H9 (cell line): ENCODE measurements around the gene CPEB2. TPM values are rescaled to one million over a fixed set of nuclear protein-coding genes. Genes with fewer than 3 reads are reported as not detected.

Source experiments
- DNase-seq: peaks from one replicate; pipeline ENCODE4 v3.0.0-alpha.2; 2017
- H2AFZ ChIP-seq: one replicate; pipeline ENCODE4 v1.6.1; 2013; ENCODE audit warnings: mild to moderate bottlenecking, low read length, control low read depth, moderate library complexity
- H2AK5ac ChIP-seq: 2 replicates; pipeline ENCODE4 v1.6.1; 2013; ENCODE audit warnings: low read length, control low read depth, mixed read lengths; ENCODE audit not compliant: insufficient read length
- H2BK120ac ChIP-seq: one replicate; pipeline ENCODE4 v1.6.1; 2013; ENCODE audit warnings: low read depth, mild to moderate bottlenecking, low read length, control low read depth, inconsistent platforms; ENCODE audit not compliant: poor library complexity, severe bottlenecking
- H2BK12ac ChIP-seq: 2 replicates; pipeline ENCODE4 v1.6.1; 2013; ENCODE audit warnings: low read length, control low read depth, mixed read lengths, low read depth; ENCODE audit not compliant: insufficient read length
- H2BK15ac ChIP-seq: 2 replicates; pipeline ENCODE4 v1.6.1; 2013; ENCODE audit warnings: low read depth, low read length, control low read depth
- H2BK20ac ChIP-seq: one replicate; pipeline ENCODE4 v1.6.1; 2013; ENCODE audit warnings: low read depth, mild to moderate bottlenecking, low read length, control low read depth, inconsistent platforms; ENCODE audit not compliant: poor library complexity, severe bottlenecking
- H2BK5ac ChIP-seq: 2 replicates; pipeline ENCODE4 v1.6.1; 2013; ENCODE audit warnings: low read length, control low read depth, mixed read lengths; ENCODE audit not compliant: insufficient read length
- H3K14ac ChIP-seq: 2 replicates; pipeline ENCODE4 v1.6.1; 2013; ENCODE audit warnings: low read length, control low read depth; ENCODE audit not compliant: insufficient read depth
- H3K18ac ChIP-seq: 2 replicates; pipeline ENCODE4 v1.6.1; 2013; ENCODE audit warnings: low read depth, mild to moderate bottlenecking, mixed read lengths, low read length, control low read depth; ENCODE audit not compliant: insufficient read length
- H3K23ac ChIP-seq: 2 replicates; pipeline ENCODE4 v1.6.1; 2013; ENCODE audit warnings: low read length, control low read depth, mixed read lengths, low read depth; ENCODE audit not compliant: insufficient read length
- H3K23me2 ChIP-seq: 2 replicates; pipeline ENCODE4 v1.6.1; 2013; ENCODE audit warnings: low read depth, mild to moderate bottlenecking, mixed read lengths, low read length, control low read depth; ENCODE audit not compliant: insufficient read length, poor library complexity, severe bottlenecking
- H3K27ac ChIP-seq: 2 replicates; pipeline ENCODE4 v1.5.1; 2013; ENCODE audit warnings: low read length, control low read depth, mixed read lengths, low read depth; ENCODE audit not compliant: insufficient read length
- H3K27me3 ChIP-seq: 2 replicates; pipeline ENCODE4 v1.6.1; 2013; ENCODE audit warnings: low read length, control low read depth, inconsistent platforms; ENCODE audit not compliant: insufficient read depth
- H3K4ac ChIP-seq: 2 replicates; pipeline ENCODE4 v1.6.1; 2013; ENCODE audit warnings: low read depth, mild to moderate bottlenecking, control low read depth, inconsistent platforms, low read length, moderate library complexity
- H3K4me1 ChIP-seq: 2 replicates; pipeline ENCODE4 v1.6.1; 2013; ENCODE audit warnings: low read length, control low read depth, inconsistent platforms; ENCODE audit not compliant: insufficient read depth
- H3K4me2 ChIP-seq: 2 replicates; pipeline ENCODE4 v1.6.1; 2013; ENCODE audit warnings: low read length, control low read depth, mixed read lengths; ENCODE audit not compliant: insufficient read length, insufficient read depth
- H3K56ac ChIP-seq: 2 replicates; pipeline ENCODE4 v1.6.1; 2013; ENCODE audit warnings: low read depth, mild to moderate bottlenecking, mixed read lengths, low read length, control low read depth; ENCODE audit not compliant: insufficient read length
- H3K79me1 ChIP-seq: 2 replicates; pipeline ENCODE4 v1.6.1; 2013; ENCODE audit warnings: low read depth, mild to moderate bottlenecking, moderate library complexity, low read length, control low read depth, inconsistent platforms; ENCODE audit not compliant: insufficient read depth, poor library complexity, severe bottlenecking
- H3K79me2 ChIP-seq: 2 replicates; pipeline ENCODE4 v1.6.1; 2013; ENCODE audit warnings: low read length, control low read depth, inconsistent platforms; ENCODE audit not compliant: insufficient read depth
- H3K9ac ChIP-seq: 2 replicates; pipeline ENCODE4 v1.6.1; 2013; ENCODE audit warnings: low read length, control low read depth, mixed read lengths; ENCODE audit not compliant: insufficient read length; ENCODE audit errors: extremely low read depth
- H3K9me3 ChIP-seq: one replicate; pipeline ENCODE4 v1.6.1; 2013; ENCODE audit warnings: low read depth, low read length, inconsistent platforms; ENCODE audit not compliant: control insufficient read depth
- H3T11ph ChIP-seq: one replicate; pipeline ENCODE4 v1.6.1; 2013; ENCODE audit warnings: mild to moderate bottlenecking, low read length, control low read depth, inconsistent platforms
- H4K20me1 ChIP-seq: one replicate; pipeline ENCODE4 v1.6.1; 2013; ENCODE audit not compliant: control insufficient read depth, insufficient read length, insufficient read depth
- H4K5ac ChIP-seq: 2 replicates; pipeline ENCODE4 v1.6.1; 2013; ENCODE audit warnings: low read depth, mild to moderate bottlenecking, mixed read lengths, low read length, control low read depth; ENCODE audit not compliant: insufficient read length
- H4K8ac ChIP-seq: replicated peaks from 2 replicates; pipeline ENCODE4 v1.6.1; 2013; ENCODE audit warnings: low read length, control low read depth, mixed read lengths, low read depth; ENCODE audit not compliant: insufficient read length
- H4K91ac ChIP-seq: 2 replicates; pipeline ENCODE4 v1.6.1; 2013; ENCODE audit warnings: low read depth, mild to moderate bottlenecking, moderate library complexity, mixed read lengths, low read length, control low read depth; ENCODE audit not compliant: insufficient read length
- H3K27ac Mint-ChIP-seq, 3 experiments: 2 replicates in 2 of 3; 3 replicates in 1 of 3; pipeline ENCODE4 v1.8.0; 2020 to 2021; ENCODE audit warnings: mixed read lengths in 3 of 3, mild to moderate bottlenecking in 1 of 3, moderate library complexity in 1 of 3
- H3K27me3 Mint-ChIP-seq: 2 replicates; pipeline ENCODE4 v1.8.0; 2021; ENCODE audit warnings: low read depth, mild to moderate bottlenecking, moderate library complexity, mixed read lengths
- H3K36me3 Mint-ChIP-seq, 3 experiments: 2 replicates in 2 of 3; 3 replicates in 1 of 3; pipeline ENCODE4 v1.8.0; 2020 to 2021; ENCODE audit warnings: low read depth in 3 of 3, mixed read lengths in 3 of 3; ENCODE audit not compliant: insufficient read depth in 1 of 3
- H3K4me1 Mint-ChIP-seq, 2 experiments: 2 replicates each; pipeline ENCODE4 v1.8.0; 2020; ENCODE audit warnings: mixed read lengths in 2 of 2
- H3K4me3 Mint-ChIP-seq, 2 experiments: 2 replicates in 1 of 2; 3 replicates in 1 of 2; pipeline ENCODE4 v1.8.0; 2020 to 2021; ENCODE audit warnings: mild to moderate bottlenecking in 2 of 2, mixed read lengths in 2 of 2, moderate library complexity in 1 of 2
- H3K9me3 Mint-ChIP-seq, 2 experiments: 2 replicates in 1 of 2; 3 replicates in 1 of 2; pipeline ENCODE4 v1.8.0; 2020; ENCODE audit warnings: mild to moderate bottlenecking in 2 of 2, mixed read lengths in 2 of 2, moderate library complexity in 1 of 2
- CTCF ChIP-seq: fragments of 200-600 bp; sonication (generic); conservative IDR thresholded peaks from 3 replicates; pipeline ENCODE4 v1.8.0; 2021; ENCODE audit warnings: antibody characterized with exemption, mild to moderate bottlenecking
- WGBS: extraction: QIAGEN DNeasy Blood & Tissue Kit; methylation state at CpG from one replicate; pipeline ENCODE4 v1.1.7; 2013; ENCODE audit warnings: missing lambda C conversion rate, low lambda C conversion rate, mixed read lengths; ENCODE audit not compliant: insufficient read length; ENCODE audit errors: extremely low coverage; 5-methylcytosine and 5-hydroxymethylcytosine counted together
- total RNA-seq: library from RNA; stranded (reverse); gene quantifications from 2 replicates; pipeline ENCODE4 v1.2.1, GENCODE V29; 2021

The CPEB2 gene
- total RNA-seq, 1 experiment from 2014 or later = 1.8 TPM

GRCh38 chr4:15004739-15005301 lies 2.5 kb downstream of the CPEB2 start:
- no peak overlapping the region for H3K27ac Mint-ChIP-seq

More at GRCh38 chr4:15004739-15005301, 2.5 kb downstream of the CPEB2 start:
- H3K27me3 Mint-ChIP-seq = peaks cover 19% of the 10 kb centered on the region
- Histone ChIP-seq H4K20me1 (no peaks in the 10 kb centered on the region), H3K4ac (no peak overlapping the region), H4K5ac (no peak overlapping the region), H2BK5ac (no peak overlapping the region), H3K18ac (no peak overlapping the region), H3K9me3 (no peaks in the 10 kb centered on the region), H2BK12ac (no peak overlapping the region), H3K23ac (no peak overlapping the region), H3K14ac (no peak overlapping the region), H2BK20ac (no peak overlapping the region), H3K79me2 (no peaks in the 10 kb centered on the region), H3K4me1 (peaks cover under 1% of the 10 kb centered on the region; the same call in 1 of the 2 replicates), H2BK120ac (no peak overlapping the region), H3K27ac (no peak overlapping the region), H3K9ac (no peak overlapping the region), H4K91ac (no peak overlapping the region), H3K27me3 (no peaks in the 10 kb centered on the region; the same call in 1 of the 2 replicates), H4K8ac (no peak overlapping the region), H3K56ac (no peak overlapping the region), H3K79me1 (no peaks in the 10 kb centered on the region), H3K23me2 (peaks cover 9% of the 10 kb centered on the region), H2BK15ac (no peak overlapping the region), H2AK5ac (no peak overlapping the region), H3T11ph (no peak overlapping the region), H2AFZ (no peak overlapping the region), H3K4me2 (peak overlapping the region; percentile 82)
- H3K4me3 Mint-ChIP-seq = peak overlapping the region; percentile 77 to 90
- no peak for TF ChIP-seq CTCF
- no CpG with 5 or more reads among the region's 43 CpGs for WGBS
- peak; percentile 64 for DNase-seq
- no peaks in the 10 kb centered on the region for H3K9me3 Mint-ChIP-seq
- no peaks in the 10 kb centered on the region; a peak in 1 of 7 replicates for H3K36me3 Mint-ChIP-seq
- peaks cover 35% of the 10 kb centered on the region in 2 experiments for H3K4me1 Mint-ChIP-seq
